GM12878 (cell line): ENCODE measurements around the gene HOXB1. TPM values are rescaled to one million over a fixed set of nuclear protein-coding genes. Genes with fewer than 3 reads are reported as not detected.
A peak's percentile ranks its signal among the peaks of the same experiment; 100 is the strongest.

Source experiments
- CHD1 ChIP-seq: IDR thresholded peaks from 2 replicates; pipeline ENCODE4 v1.6.1; 2012; ENCODE audit warnings: low read depth, low read length, improper control_type of control experiment
- DPF2 ChIP-seq: fragments of 450-650 bp; IDR thresholded peaks from 2 replicates; pipeline ENCODE4 v1.6.1; 2017; ENCODE audit warnings: mild to moderate bottlenecking
- EP300 ChIP-seq, 2 experiments: fragments of 150-350 bp in 1 of 2; IDR thresholded peaks; 2 replicates each; pipeline ENCODE4 v1.6.1; 2011 to 2012; ENCODE audit warnings: low read depth in 2 of 2, low read length in 2 of 2, borderline replicate concordance in 1 of 2, improper control_type of control experiment in 1 of 2, inconsistent platforms in 1 of 2; ENCODE audit not compliant: control insufficient read depth in 1 of 2
- FOXM1 ChIP-seq: IDR thresholded peaks from 2 replicates; pipeline ENCODE4 v1.6.1; 2012; ENCODE audit warnings: low read depth, mild to moderate bottlenecking, inconsistent platforms, low read length, moderate library complexity
- MXI1 ChIP-seq: fragments of 150-350 bp; IDR thresholded peaks from 2 replicates; pipeline ENCODE4 v1.6.1; 2011; ENCODE audit warnings: low read depth, mild to moderate bottlenecking, inconsistent platforms, low read length, improper control_type of control experiment
- NR2F1 ChIP-seq: fragments of 450-650 bp; conservative IDR thresholded peaks from 2 replicates; pipeline ENCODE4 v1.6.1; 2017; ENCODE audit warnings: mild to moderate bottlenecking
- PRDM15 ChIP-seq: fragments of 450-650 bp; formaldehyde crosslinking; IDR thresholded peaks from 2 replicates; pipeline ENCODE4 v1.4.0; 2020; ENCODE audit warnings: mild to moderate bottlenecking, moderate library complexity
- SKIL ChIP-seq: fragments of 450-650 bp; IDR thresholded peaks from 2 replicates; pipeline ENCODE4 v1.6.1; 2017; ENCODE audit warnings: mild to moderate bottlenecking, low read depth, inconsistent platforms; ENCODE audit not compliant: poor library complexity, severe bottlenecking
- SMAD1 ChIP-seq: fragments of 450-650 bp; IDR thresholded peaks from 2 replicates; pipeline ENCODE4 v1.6.1; 2018; ENCODE audit warnings: mild to moderate bottlenecking, low read depth; ENCODE audit not compliant: partially characterized antibody
- TAF1 ChIP-seq: IDR thresholded peaks from 2 replicates; pipeline ENCODE4 v1.6.1; 2011; ENCODE audit warnings: mild to moderate bottlenecking, low read depth, low read length, borderline replicate concordance
- TCF7 ChIP-seq: IDR thresholded peaks from 2 replicates; pipeline ENCODE4 v1.6.1; 2014; ENCODE audit warnings: antibody characterized with exemption, borderline replicate concordance
- ZBTB4 ChIP-seq: fragments of 450-650 bp; formaldehyde crosslinking; IDR thresholded peaks from 2 replicates; pipeline ENCODE4 v1.4.0; 2022; ENCODE audit warnings: mild to moderate bottlenecking, moderate library complexity
- ZNF207 ChIP-seq: fragments of 450-650 bp; IDR thresholded peaks from 2 replicates; pipeline ENCODE4 v1.6.1; 2014; ENCODE audit warnings: antibody characterized with exemption, mild to moderate bottlenecking, borderline replicate concordance
- ZNF592 ChIP-seq: fragments of 450-650 bp; IDR thresholded peaks from 2 replicates; pipeline ENCODE4 v1.6.1; 2017; ENCODE audit warnings: mild to moderate bottlenecking, moderate library complexity
- polyA plus RNA-seq, 11 experiments: library from polyadenylated mRNA; depleted of rRNA in 4 of 11; unstranded in 6 of 11; stranded (reverse) in 5 of 11; fragments of >200 nt; fragmentation: Nextera tagmentation in 4 of 11; fragmentation: Illumina TruSeq in 1 of 11; extraction: Ambion mirVana in 4 of 11; extraction: Trizol in 1 of 11; gene quantifications; 1 replicate in 1 of 11; 2 replicates in 10 of 11; pipeline versions ENCODE4 v1.2.1 to v1.2.3, GENCODE V29; 2011 to 2016; ENCODE audit warnings: inconsistent platforms in 2 of 11, missing spikeins in 2 of 11, low read depth in 1 of 11
- total RNA-seq, 4 experiments: library from RNA; depleted of rRNA in 3 of 4; stranded (reverse); fragments of >200 nt in 3 of 4; fragmentation: Illumina TruSeq in 1 of 4; extraction: Trizol in 1 of 4; gene quantifications; 2 replicates each; pipeline versions ENCODE4 v1.2.1 to v1.2.3, GENCODE V29; 2013 to 2021

HOXB1 gene
- total and polyA plus RNA-seq, 10 of the 15 experiments (the other 5 are each of a cell fraction or from before 2014, with no cell fraction given): not detected

- TF ChIP-seq PRDM15 (CRISPR knock-in tag) (no peak), MXI1 (no peak), ZBTB4 (no peak), ZNF207 (no peak), EP300 (IDR thresholded peaks at IDR 0.05; ENCODE audit: borderline replicate concordance in 1 of 2, control insufficient read depth in 1 of 2, low read depth in 2 of 2, low read length in 2 of 2) (peak; percentile 23 to 42; a peak in 1 of 4 replicates), CHD1 (no peak), FOXM1 (no peak), TCF7 (no peak), DPF2 (peak; percentile 46; the same call in 1 of the 2 replicates), SMAD1 (no peak), NR2F1 (peak; percentile 31; the same call in 1 of the 2 replicates), ZNF592 (peak; percentile 32; the same call in 1 of the 2 replicates), SKIL (peak; percentile 13), TAF1 (no peak)
Observed at GRCh38 chr17:48561884-48562810, 31.3 kb upstream of the HOXB1 start (continued).
